MM.1S (cell line): ENCODE measurements around the gene GFER.

ENCODE experiments used
- CTCF ChIP-seq: fragments of 300-600 bp; sonication (generic); IDR thresholded peaks from 2 replicates; pipeline ENCODE4 v1.5.1; 2016; ENCODE audit warnings: antibody characterized with exemption, low read length, mixed read lengths
- EZH2 ChIP-seq: fragments of 300-600 bp; sonication (generic); optimal IDR thresholded peaks from 2 replicates; pipeline ENCODE3; 2017; ENCODE audit warnings: low read depth, mild to moderate bottlenecking, antibody characterized with exemption, low read length, mixed read lengths
- EZH2phosphoT487 ChIP-seq: fragments of 300-600 bp; sonication (generic); IDR thresholded peaks from 2 replicates; pipeline ENCODE4 v1.6.1; 2018; ENCODE audit warnings: antibody characterized with exemption, low read length

GRCh38 chr16:1938316-1938715 lies 45.7 kb upstream of the GFER start:
- no peak for TF ChIP-seq CTCF
- no peak for TF ChIP-seq EZH2
- TF ChIP-seq EZH2phosphoT487 = no peak
